ENCODE data around the gene WAC.
"Not testable (repeated sequence)": the region's sequence is repeated elsewhere in the genome, so short reads cannot be mapped to it uniquely, and the experiment has no call there.

WAC gene

DNA sequence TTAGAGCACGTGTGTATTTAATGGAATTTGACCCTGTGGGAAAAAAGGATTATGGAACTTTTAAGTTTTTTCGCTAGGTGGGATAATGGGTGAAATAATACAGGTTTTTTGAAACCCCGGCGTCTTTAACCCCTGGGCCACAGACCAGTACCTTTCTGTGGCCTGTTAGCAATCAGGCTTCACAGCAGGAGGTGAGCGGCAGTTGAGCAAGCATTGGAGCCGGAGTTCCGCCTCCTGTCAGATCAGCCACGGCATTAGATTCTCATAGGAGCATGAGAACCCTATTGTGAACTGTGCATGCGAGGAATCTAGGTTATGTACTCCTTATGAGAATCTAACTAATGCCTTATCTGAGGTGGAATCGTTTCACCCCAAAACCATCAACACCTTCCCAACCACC, 28.6 kb downstream of the WAC start:
- intact Hi-C loops (cut with DNase I): no loop called here
- DNase-seq: no peak

DNA sequence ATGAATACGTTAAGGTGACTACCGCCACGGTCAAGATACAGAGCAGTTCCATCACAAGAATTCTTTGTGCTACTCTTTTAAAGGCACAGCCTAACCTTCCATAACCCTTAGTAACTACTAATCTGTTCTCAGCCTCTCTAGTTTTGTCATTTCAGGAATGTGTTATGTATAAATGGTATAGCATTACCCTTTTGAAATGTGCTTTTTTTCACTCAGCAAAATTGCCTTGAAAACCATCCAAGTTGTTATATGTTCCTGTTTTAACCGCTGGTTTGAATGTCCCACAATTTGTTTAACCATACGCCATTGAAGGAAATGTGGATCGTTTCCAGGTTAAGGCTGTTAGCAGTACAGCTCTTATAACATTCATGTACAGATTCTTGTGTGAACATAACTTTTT, 32.0 kb downstream of the WAC start:
- DNase-seq: no peak
- intact Hi-C loops (cut with DNase I): no loop called here

DNA sequence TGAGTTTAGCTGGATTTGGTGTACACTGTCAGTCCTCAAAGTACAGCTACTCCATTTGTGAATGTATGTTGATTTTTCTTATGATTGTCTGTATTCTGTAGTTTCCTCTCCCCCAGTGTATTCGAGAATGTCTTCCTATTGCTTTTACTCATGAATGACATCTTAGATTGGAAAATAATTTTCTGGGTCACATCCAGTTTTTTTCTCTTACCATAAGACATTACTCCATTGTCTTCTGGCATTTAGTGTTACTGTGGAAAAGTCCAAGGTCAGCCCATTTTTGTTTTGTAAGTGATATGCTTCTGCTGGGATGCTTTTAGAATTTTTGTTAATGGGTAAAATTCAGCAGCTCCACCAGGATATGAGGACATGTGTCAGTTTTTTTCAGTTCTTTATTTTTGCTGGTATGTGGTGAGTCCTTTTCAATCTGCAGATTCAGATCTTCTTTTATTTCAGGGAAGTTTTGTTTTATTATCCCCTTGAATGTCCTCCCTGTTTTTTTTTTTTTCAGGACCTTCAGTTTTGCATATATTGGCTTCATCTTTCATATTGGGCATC, 33.6 kb downstream of the WAC start:
- intact Hi-C loops (cut with DNase I): no loop called here
- no peak for DNase-seq

DNA sequence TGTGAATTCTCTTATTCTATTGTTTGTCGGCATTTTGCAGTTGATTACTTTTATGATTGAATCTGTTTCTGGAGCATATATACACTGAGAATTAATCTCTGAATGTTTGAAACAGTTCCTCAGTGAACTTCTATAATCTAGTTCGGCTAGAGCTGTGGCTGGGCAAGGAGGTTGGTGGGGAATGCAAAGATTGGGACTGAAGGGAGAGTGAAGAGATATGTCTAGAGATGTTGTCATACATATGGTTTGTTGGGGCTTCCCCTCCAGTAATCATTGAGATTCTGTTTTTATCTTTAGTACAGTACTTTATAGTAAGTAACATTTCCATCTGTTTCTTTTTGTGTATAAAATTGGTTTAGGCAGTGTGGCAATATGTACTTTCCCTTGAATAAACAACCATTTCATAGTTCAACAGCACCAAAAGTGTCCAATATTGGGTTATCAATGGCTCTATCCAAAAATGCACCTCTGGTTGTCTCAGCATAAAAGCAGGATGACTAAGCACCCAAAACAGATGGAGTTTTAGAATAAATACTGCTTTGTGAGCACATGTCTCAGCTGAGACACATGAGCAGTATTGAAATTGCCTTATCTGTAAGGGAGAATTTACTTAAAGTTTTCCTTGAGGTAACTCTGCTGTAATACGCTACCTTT, 36.7 kb downstream of the WAC start:
- intact Hi-C loops (cut with DNase I): no loop called here
- no peak for DNase-seq

DNA sequence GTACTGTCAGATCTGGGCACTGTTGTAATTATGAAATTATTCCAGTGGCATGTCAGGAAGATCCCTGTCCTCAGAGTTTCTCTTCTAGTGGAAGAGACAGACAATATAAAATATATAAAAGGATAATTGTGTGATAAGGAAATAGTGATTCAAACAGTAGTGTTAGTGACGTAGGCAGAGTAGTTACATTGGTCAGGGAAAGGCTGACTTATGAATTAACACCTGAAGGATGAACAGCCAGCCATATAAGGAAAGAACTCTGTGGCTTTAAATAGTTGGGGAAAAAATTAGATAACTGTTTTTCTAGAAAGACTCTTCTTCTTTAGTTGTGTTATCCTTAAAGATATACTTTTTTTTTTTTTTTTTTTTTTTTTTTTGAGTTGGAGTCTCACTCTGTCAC, 37.7 kb downstream of the WAC start:
- intact Hi-C loops (cut with DNase I): no loop called here
- no peak for DNase-seq

DNA sequence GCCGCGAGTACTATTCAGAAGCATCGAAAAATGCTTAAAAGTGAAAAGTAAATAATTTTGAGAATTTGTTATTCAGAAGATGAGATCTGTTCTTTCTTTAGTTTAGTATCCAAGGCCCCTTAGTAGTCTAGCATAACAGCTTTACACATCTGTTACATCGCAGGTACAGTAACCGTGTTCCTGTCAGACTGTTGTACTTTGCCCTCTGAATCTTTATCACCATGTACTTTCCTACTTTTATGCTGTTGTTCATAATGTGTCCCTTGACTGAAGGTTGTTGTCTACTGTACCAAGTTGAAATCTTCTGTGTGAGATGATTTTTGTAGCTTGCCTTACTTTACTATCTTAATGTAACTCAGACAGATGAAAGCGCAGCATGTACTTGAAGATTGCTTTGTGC, 38.3 kb downstream of the WAC start:
- no peak for DNase-seq
- intact Hi-C loops (cut with DNase I): no loop called here

DNA sequence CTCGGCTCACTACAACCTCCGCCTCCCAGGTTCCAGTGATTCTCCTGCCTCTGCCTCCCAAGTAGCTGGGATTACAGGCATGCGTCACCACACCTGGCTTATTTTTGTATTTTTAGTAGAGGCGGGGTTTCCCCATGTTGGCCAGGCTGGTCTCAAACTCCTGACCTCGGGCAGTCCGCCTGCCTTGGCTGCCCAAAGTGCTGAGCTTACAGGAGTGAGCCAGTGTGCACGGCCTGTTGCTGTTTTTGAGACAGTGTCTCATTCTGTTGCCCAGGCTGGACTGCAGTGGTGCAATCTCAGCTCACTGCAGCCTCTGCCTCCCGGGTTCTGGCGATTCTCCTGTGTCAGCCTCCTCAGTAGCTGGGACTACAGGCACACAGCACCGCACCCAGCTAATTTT, 41.3 kb downstream of the WAC start:
- DNase-seq: peak in 1 of 10 donors; percentile 41
- intact Hi-C loops (cut with DNase I): not testable (repeated sequence)

DNA sequence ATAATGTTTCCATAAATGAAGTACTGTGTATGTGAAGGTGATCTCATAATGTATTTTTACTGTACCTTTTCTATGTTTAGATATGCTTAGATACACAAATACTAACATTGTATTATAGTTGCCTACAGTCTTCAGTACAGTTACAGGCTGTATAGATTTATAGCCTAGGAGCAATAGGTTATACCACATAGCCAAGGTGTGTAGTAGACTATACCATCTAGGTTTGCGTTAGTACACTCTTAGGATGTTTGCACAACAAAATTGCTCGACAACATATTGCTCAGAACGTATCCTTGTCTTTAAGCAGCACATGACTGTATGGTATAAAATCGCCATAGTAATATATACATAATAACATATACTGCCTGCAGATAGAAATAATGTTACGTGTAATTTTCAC, 42.9 kb downstream of the WAC start:
- intact Hi-C loops (cut with DNase I): no loop called here
- no peak for DNase-seq

DNA sequence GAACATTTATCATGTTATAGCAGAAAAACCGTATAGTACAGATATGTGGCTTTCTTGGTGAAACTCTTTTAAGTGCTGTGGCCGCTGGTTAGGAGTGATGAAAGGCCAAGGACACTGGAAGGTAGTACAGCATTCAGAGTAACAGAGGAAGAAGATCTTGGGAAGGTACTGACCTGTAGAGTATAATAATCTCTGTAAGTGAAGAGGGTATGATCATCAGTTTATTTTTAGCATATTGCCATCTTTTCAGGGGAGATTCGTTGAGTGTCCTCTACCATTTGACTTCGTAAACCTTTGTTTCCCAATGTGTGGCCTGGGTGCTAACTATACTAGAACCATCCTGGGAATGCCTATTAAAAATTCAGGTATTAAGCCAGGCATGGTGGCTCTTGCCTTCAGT, 44.6 kb downstream of the WAC start:
- no peak for DNase-seq
- intact Hi-C loops (cut with DNase I): no loop called here

DNA sequence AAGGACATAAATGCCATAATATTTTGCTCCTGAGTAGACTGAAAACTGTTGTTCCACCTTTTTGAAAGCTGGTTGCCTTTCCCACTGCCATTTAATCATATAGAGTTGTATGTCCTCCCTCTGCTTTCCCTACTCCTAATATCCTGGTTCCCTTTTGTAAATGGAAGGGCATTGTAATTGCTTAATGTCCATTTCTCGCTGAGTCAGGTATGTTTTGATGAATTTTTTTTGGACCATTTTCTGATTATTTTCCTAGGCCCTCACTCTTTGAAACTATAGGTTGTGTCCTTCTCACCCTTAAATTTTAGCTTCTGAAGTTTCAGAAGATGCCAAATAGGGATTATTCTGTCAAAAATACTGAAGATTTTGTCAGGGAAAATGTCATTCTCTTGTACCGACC, 45.5 kb downstream of the WAC start:
- intact Hi-C loops (cut with DNase I): no loop called here
- DNase-seq: no peak

DNA sequence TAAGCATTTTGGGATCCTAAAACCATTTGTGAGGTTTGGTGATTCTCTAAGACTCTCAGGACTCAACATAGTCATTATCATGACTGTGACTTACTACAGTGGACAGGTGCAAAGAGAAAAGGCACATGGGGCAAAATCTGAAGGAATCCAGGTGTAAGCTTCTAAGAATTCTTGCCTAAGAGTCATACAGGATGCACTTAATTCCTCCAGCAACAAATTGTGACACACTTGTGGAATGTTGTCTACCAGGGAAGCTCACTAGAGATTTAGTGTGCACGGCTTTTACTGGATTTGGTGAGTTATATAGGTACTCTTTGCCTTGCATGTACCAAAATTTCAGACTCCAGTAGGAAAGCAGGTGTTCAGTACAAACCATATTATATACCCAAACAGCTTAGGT, 47.9 kb downstream of the WAC start:
- no peak for DNase-seq

DNA sequence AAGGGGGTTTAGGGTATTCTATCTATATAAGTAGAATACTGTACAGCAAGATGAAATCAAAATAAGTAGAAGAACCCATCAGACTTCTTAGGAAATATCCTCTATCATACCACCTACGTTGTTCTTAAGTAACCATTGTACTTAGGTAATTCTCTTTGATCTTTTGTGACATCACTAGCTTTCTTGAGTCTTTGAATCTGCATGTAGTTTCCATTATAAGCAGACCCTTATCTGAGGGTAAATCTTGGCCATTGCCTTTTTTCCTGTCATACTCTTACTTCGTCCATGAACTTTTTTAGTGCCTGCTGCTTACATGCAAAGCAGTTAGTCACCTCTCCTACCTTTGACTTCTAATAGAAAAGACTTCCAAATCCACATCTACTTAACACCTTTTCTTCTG, 49.0 kb downstream of the WAC start:
- intact Hi-C loops (cut with DNase I): no loop called here
- DNase-seq: no peak

More for the DNA sequence above, 47.9 kb downstream of the WAC start:
- intact Hi-C loops (cut with DNase I): no loop called here

DNA sequence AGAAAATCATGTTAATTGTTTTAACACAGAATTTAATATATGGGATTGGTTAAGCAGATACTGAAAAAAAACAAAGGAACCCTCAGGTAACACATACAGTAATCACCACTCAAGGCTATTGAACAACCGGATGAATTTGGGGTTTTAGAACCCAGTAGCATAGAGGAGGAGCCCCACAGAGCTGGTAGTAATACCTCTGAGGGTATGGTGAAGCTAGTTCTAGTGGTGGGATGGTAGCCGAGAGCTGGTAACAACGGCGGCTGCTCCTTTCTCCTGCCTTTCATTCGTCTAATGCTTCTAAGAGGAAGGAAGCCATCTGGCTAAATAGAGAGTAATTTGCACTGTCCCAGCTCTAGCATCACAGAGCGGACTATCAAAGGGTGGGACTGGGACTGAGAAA, 52.2 kb downstream of the WAC start:
- intact Hi-C loops (cut with DNase I): no loop called here
- no peak for DNase-seq

DNA sequence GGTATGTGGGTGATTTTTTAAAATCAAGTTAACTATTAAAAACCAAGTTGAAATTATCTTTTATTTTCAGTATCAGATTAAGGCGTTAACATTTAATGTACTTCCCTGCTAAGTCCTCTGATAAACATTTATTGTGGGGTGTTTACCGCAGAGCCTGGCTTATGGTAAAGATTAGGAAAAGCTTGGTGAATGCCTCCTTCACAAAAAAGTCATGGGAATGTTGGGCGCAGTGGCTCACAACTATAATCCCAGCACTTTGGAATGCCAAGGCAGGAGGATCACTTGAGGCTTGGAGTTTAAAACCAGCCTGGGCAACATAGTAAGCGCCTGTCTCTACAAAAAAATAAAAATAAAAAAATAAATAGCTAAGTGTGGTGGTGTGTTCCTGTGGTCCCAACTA, 53.3 kb downstream of the WAC start:
- DNase-seq: no peak
- intact Hi-C loops (cut with DNase I): no loop called here

DNA sequence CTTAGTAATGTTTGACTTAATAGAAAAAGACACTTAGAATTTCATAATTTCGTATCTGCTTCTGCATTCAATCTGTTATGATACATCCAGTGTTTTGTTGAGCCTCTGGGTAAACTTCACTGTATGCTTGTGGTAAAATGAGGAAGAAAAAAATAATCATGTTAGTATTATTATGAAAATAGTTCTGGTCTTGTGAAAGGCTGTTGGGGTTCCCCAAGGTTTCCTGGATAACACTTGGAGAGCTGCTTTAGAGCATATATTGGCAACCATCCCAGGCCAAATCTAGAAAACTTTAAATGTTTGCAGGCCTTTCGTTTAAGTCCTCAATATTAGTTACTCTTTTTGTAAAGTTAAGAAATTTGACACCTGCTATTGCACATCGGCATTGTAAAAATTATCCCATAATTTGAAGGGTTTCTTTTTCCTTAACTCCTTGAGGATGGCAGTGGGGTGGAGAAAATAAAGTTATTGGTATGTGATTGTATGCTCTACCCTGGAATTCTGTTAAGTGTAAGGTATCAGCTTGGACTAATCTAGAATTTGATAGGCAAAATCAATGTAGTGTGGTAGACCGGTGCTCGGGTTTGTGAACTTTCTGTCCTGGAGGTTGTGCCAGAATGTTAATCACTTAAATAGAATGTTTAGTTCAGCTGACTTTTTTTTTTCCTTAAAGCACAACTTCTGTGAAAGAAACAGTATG, 54.5 kb downstream of the WAC start:
- intact Hi-C loops (cut with DNase I): no loop called here
- DNase-seq: no peak

DNA sequence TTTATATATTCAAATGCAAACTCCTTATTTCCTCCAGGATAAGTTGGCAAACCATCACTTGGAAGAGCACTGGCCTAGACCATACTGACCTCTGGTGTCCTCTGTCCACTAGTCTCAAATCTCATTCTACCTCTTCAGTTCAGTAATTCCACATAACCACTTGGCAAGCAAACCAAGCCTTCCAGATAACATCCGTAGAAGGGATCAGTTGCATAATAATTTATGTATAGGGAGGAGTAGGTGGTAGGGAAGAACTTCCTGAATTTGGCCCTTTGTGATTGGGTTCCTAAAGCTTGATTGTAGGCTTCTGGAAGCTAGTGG, 55.0 kb downstream of the WAC start:
- intact Hi-C loops (cut with DNase I): loop anchor here (2.0 kb wide), 1 partner anchor 155 kb away; no protein-coding TSS in a partner anchor
- DNase-seq: no peak

DNA sequence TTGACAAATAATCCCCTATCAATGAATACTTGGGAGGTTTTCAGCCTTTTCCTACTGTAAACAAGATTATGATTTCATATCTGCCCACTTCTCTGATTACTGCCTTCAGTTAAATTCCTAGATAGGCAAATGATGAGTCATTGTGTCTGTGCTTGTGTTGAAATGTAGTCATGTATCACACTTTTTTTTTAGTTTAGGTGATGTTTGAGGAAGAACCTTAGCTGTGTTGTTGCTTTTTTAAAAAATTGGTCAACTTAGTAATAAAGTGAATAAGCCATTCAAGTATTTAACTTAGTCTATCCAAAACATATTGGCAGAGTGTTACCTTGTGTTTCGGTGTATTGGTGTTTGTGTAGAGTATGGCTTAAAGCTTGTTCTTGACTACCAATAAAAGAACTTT, 60.0 kb downstream of the WAC start:
- no peak for DNase-seq
- intact Hi-C loops (cut with DNase I): no loop called here

DNA sequence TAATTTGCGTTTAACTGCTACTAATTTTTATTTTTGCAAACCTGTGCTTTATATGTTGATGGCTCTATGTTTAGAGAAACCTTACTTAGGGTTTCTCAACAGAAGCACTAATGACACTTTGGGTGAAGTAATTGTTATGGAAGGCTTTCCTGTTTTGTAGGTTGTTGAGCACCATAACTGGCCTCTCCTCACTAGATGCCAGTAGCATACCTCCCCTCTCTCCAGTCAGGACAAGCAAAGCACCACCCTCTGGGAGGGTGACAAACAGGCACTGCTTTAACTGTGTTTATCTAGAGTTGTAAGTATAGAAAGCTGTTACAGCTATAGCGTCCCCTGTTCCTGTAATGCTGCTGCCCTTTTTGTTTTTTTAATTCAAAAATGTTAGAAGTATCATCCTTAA, 60.9 kb downstream of the WAC start:
- intact Hi-C loops (cut with DNase I): no loop called here
- DNase-seq: no peak

DNA sequence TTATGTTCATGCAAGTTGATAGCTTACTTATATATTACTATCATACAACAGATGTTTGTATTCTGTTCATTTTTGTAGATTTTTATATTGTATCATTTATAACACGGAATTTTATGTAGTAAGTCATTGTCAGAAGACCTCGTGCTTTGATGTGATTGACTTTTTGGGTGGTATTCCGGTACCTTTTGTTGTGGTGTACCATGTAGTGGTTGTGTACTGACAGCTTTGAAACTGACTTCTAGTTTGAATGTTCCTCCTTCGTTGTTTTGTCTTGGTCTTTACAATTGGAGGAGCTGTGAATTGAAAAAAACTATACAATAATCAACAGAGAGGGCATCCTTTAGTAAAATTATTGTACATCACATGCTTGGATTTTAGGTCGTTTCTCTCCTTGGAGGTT, 61.5 kb downstream of the WAC start:
- DNase-seq: no peak
- intact Hi-C loops (cut with DNase I): no loop called here

DNA sequence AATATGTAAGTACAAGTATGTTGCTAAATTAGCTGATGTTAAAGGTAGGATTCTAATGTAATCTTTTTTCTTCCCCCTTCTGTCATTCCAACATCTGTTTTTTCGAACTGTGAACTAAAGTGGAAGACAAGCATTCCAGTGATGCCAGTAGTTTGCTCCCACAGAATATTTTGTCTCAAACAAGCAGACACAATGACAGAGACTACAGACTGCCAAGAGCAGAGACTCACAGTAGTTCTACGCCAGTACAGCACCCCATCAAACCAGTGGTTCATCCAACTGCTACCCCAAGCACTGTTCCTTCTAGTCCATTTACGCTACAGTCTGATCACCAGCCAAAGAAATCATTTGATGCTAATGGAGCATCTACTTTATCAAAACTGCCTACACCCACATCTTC, 62.7 kb downstream of the WAC start:
- intact Hi-C loops (cut with DNase I): no loop called here
- DNase-seq: no peak

DNA sequence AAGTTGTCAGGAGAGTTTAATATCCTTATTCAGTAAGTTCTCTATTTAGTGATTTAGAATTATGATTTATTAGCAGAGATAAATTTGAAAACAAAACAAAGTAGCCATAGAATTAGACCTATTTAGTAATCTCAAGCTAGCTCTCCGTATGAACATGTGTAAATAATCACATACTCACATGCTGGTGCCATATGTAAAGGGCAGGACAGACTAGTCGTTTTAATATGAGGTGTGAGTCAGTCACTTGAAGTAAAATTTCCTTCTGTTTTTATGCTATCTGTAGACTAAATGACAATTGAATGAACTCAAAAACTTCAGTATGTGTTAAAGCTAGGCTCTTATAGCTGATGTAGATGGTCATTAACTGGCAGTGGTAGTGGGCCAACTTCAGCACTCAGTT, 67.1 kb downstream of the WAC start:
- intact Hi-C loops (cut with DNase I): no loop called here
- no peak for DNase-seq

DNA sequence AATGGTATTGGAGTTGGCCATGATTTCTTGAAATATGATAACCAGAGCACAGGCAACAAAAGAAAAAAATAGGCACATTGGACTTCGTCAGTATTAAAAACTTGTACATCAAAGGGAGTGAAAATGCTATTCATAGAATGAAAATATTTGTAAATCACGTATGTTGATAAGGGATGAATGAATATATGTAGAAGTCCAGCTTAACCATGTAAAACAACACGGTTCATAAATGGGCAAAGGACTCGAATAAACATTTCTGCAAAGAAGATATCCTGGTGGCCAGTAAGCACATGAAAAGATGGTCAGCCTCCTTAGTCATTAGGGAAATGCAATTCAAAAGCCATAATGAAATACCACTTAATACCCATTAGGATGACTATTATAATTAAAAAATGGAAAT, 68.1 kb downstream of the WAC start:
- DNase-seq: no peak
- intact Hi-C loops (cut with DNase I): no loop called here
